Measurements from ENCODE around the gene IKZF1. TPM values are rescaled to one million over a fixed set of nuclear protein-coding genes. Genes with fewer than 3 reads are reported as not detected.

The IKZF1 gene
- total and polyA plus RNA-seq, 2 donors (not counting 1 experiment from before 2014, with no cell fraction given), result 0.01 TPM; not detected in 1

DNA sequence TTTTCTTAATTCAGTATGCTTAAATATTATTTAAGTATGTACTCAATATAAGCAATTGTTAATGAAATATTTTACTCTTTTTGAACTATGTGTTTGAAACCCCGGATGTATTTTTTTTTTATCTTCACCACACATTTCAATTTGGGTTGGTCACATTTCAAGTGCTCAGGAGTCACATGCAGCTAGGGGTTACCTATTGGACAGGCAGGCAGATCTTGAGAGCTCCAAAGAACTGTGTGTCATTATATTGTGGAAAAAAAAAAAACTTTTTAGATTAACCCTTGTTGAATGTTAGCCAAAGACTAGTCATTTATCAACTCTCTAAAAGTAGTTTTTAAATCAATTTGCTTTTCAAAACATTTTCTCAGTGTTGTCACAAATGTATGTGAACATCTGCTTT is 37.2 kb downstream of the IKZF1 start:
- no peak overlapping the region for H3K4me2 ChIP-seq (ENCODE audit: extremely low read depth, insufficient read depth, low read length)
- no peaks in the 10 kb centered on the region for H3K27me3 ChIP-seq (ENCODE audit: control insufficient read depth, insufficient read depth, low read length)

DNA sequence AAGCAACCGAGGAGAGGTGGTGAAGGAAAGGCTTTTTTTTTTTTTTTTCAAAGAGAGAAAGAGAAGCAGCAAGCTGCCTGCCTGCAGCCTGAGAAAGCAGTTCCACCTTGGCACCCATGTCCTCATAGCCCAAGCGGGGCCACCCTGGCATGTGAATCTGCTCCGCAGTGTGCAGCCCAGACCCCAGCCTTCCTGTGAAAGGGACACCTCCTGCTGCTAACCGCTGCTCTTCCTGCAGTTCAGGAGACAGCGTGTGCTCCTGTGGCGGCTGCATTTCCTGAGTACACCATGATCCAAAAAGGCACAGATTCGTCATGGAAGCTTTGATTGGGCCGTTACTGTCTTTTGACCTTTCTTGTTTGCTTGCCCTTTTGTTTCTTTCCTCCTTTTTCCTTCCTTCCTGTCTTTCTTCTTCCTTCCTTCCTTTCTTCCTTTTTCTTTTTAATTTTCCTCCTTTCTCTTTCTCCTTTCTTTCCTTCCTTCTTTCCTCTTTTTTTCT is 38.1 kb downstream of the IKZF1 start:
- H3K79me2 ChIP-seq (ENCODE audit: control insufficient read depth, insufficient read depth, low read length), result no peaks in the 10 kb centered on the region
- no peak overlapping the region for H3K4me2 ChIP-seq (ENCODE audit: extremely low read depth, insufficient read depth, low read length)
- DNase-seq (ENCODE audit: low read depth in 2 of 2), result no peak
- H3K4me3 ChIP-seq (replicated peaks in 1 of 4; ENCODE audit: control extremely low read depth in 1 of 4, insufficient read depth in 1 of 4, low read depth in 3 of 4, low read length in 4 of 4), result no peak overlapping the region
- TF ChIP-seq, protein P1, sequence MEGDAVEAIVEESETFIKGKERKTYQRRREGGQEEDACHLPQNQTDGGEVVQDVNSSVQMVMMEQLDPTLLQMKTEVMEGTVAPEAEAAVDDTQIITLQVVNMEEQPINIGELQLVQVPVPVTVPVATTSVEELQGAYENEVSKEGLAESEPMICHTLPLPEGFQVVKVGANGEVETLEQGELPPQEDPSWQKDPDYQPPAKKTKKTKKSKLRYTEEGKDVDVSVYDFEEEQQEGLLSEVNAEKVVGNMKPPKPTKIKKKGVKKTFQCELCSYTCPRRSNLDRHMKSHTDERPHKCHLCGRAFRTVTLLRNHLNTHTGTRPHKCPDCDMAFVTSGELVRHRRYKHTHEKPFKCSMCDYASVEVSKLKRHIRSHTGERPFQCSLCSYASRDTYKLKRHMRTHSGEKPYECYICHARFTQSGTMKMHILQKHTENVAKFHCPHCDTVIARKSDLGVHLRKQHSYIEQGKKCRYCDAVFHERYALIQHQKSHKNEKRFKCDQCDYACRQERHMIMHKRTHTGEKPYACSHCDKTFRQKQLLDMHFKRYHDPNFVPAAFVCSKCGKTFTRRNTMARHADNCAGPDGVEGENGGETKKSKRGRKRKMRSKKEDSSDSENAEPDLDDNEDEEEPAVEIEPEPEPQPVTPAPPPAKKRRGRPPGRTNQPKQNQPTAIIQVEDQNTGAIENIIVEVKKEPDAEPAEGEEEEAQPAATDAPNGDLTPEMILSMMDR (conservative IDR thresholded peaks at IDR 0.05 in 1 of 2, IDR thresholded peaks at IDR 0.05 in 1 of 2; ENCODE audit: low read depth in 1 of 2, low read length in 2 of 2), result no peak
- TF ChIP-seq EZH2 (IDR thresholded peaks at IDR 0.05; ENCODE audit: low read length, missing control alignments), result no peak
- no peaks in the 10 kb centered on the region for H3K9me3 ChIP-seq (ENCODE audit: control insufficient read depth, insufficient read depth, low read depth, low read length)
- H2AFZ ChIP-seq (ENCODE audit: low read length), result no peak overlapping the region
- H3K27me3 ChIP-seq (ENCODE audit: control insufficient read depth, insufficient read depth, low read length), result no peaks in the 10 kb centered on the region
- no peak overlapping the region for H3K27ac ChIP-seq (ENCODE audit: insufficient read depth, low read length)
- H3K4me1 ChIP-seq (ENCODE audit: control insufficient read depth, extremely low read depth, insufficient read depth, low read length), result no peaks in the 10 kb centered on the region
- no peaks in the 10 kb centered on the region for H3K36me3 ChIP-seq (ENCODE audit: control insufficient read depth, insufficient read depth, low read length)
- H3K9ac ChIP-seq (ENCODE audit: insufficient read depth, low read length), result no peak overlapping the region
- H4K20me1 ChIP-seq (ENCODE audit: control insufficient read depth, extremely low read depth, insufficient read depth, low read length), result no peaks in the 10 kb centered on the region

More for the DNA sequence above, 37.2 kb downstream of the IKZF1 start:
- Histone ChIP-seq H3K9ac (ENCODE audit: insufficient read depth, low read length) (no peak overlapping the region), H2AFZ (ENCODE audit: low read length) (no peak overlapping the region), H3K4me3 (replicated peaks in 1 of 4; ENCODE audit: control extremely low read depth in 1 of 4, insufficient read depth in 1 of 4, low read depth in 3 of 4, low read length in 4 of 4) (no peak overlapping the region), H3K36me3 (ENCODE audit: control insufficient read depth, insufficient read depth, low read length) (no peaks in the 10 kb centered on the region), H3K9me3 (ENCODE audit: control insufficient read depth, insufficient read depth, low read depth, low read length) (no peaks in the 10 kb centered on the region), H3K4me1 (ENCODE audit: control insufficient read depth, extremely low read depth, insufficient read depth, low read length) (no peaks in the 10 kb centered on the region), H4K20me1 (ENCODE audit: control insufficient read depth, extremely low read depth, insufficient read depth, low read length) (no peaks in the 10 kb centered on the region), H3K79me2 (ENCODE audit: control insufficient read depth, insufficient read depth, low read length) (no peaks in the 10 kb centered on the region), H3K27ac (ENCODE audit: insufficient read depth, low read length) (no peak overlapping the region)
- no peak for TF ChIP-seq EZH2 (IDR thresholded peaks at IDR 0.05; ENCODE audit: low read length, missing control alignments)
- TF ChIP-seq, protein P1 (conservative IDR thresholded peaks at IDR 0.05 in 1 of 2, IDR thresholded peaks at IDR 0.05 in 1 of 2; ENCODE audit: low read depth in 1 of 2, low read length in 2 of 2), result no peak
- DNase-seq (ENCODE audit: low read depth in 2 of 2), result no peak

DNA sequence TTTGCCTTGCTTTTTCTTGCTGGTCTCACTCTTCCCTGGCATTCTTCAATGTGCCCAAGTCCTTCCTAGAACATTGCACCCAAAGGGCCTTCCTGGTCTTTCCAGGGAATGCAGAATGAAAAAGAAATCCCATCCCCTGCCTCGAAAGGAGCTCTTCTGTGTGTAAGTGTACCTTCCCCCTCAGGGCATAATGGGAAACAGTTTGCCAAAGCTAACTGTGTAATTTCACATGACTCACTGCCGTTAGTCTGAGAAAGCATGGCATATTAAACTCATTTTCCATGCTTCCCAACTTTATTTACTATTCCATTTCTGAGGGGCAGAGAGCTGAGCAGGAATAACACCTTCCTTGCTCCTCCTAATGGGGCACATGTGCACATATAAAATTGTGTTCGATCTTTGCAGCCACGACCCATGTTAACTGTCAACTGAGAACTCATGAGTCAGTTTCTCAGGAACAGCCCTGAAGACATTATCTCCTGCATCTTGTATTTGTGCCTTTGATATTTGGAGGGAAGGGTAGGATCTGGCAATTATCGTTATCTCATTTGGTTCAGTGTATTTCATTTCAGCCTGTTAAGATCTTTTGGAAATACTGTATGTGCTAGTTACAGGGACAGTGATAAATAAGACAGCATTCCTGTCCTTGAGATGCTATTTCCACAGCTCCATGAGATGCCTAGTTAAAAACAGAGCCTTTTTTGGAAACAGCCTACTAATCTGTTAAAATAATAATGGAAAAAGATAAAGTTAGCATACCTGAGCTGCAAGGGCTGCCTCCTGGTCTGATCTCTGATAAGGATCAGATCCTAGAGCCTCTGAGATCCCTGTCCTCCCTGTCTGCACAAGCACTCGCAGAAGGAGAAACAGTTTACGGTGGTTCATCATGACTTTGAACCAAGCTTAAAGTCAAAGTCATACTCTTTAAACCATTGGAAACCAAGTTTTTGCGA is 42.3 kb downstream of the IKZF1 start:
- Histone ChIP-seq H3K36me3 (ENCODE audit: control insufficient read depth, insufficient read depth, low read length) (no peaks in the 10 kb centered on the region), H3K9ac (ENCODE audit: insufficient read depth, low read length) (no peak overlapping the region), H3K4me2 (ENCODE audit: extremely low read depth, insufficient read depth, low read length) (no peak overlapping the region), H3K4me1 (ENCODE audit: control insufficient read depth, extremely low read depth, insufficient read depth, low read length) (no peaks in the 10 kb centered on the region), H3K9me3 (ENCODE audit: control insufficient read depth, insufficient read depth, low read depth, low read length) (no peaks in the 10 kb centered on the region), H3K79me2 (ENCODE audit: control insufficient read depth, insufficient read depth, low read length) (no peaks in the 10 kb centered on the region), H3K4me3 (replicated peaks in 1 of 4; ENCODE audit: control extremely low read depth in 1 of 4, insufficient read depth in 1 of 4, low read depth in 3 of 4, low read length in 4 of 4) (no peak overlapping the region), H4K20me1 (ENCODE audit: control insufficient read depth, extremely low read depth, insufficient read depth, low read length) (no peaks in the 10 kb centered on the region), H3K27ac (ENCODE audit: insufficient read depth, low read length) (no peak overlapping the region), H2AFZ (ENCODE audit: low read length) (no peak overlapping the region), H3K27me3 (ENCODE audit: control insufficient read depth, insufficient read depth, low read length) (no peaks in the 10 kb centered on the region)
- DNase-seq (ENCODE audit: low read depth in 2 of 2), result no peak
- TF ChIP-seq EZH2 (IDR thresholded peaks at IDR 0.05; ENCODE audit: low read length, missing control alignments), result no peak
- TF ChIP-seq, protein P1 (conservative IDR thresholded peaks at IDR 0.05 in 1 of 2, IDR thresholded peaks at IDR 0.05 in 1 of 2; ENCODE audit: low read depth in 1 of 2, low read length in 2 of 2), result no peak
